Activated naive CD4-positive, alpha-beta T cell treated with anti-CD3 and anti-CD28 coated beads, Interleukin-2, amount 50 U/mL, for 24 hours (primary cell): ENCODE data around the gene JAKMIP1.
A peak's percentile ranks its signal among the peaks of the same experiment; 100 is the strongest.

Experiments used
- H3K27ac Mint-ChIP-seq: one replicate; pipeline ENCODE4 v1.8.0; 2021; ENCODE audit warnings: mild to moderate bottlenecking, mixed read lengths
- H3K27me3 Mint-ChIP-seq: one replicate; pipeline ENCODE4 v1.8.0; 2021; ENCODE audit warnings: mixed read lengths
- H3K36me3 Mint-ChIP-seq: one replicate; pipeline ENCODE4 v1.8.0; 2021; ENCODE audit warnings: mixed read lengths
- H3K4me1 Mint-ChIP-seq: one replicate; pipeline ENCODE4 v1.8.0; 2021; ENCODE audit warnings: mixed read lengths
- H3K4me3 Mint-ChIP-seq: one replicate; pipeline ENCODE4 v1.8.0; 2021; ENCODE audit warnings: mild to moderate bottlenecking, mixed read lengths
- H3K9me3 Mint-ChIP-seq: one replicate; pipeline ENCODE4 v1.8.0; 2021; ENCODE audit warnings: mixed read lengths

Gene JAKMIP1

GRCh38 chr4:6074758-6075157 is 125.6 kb downstream of the JAKMIP1 start:
- Mint-ChIP-seq H3K27ac (no peak overlapping the region), H3K36me3 (no peaks in the 10 kb centered on the region), H3K9me3 (no peaks in the 10 kb centered on the region), H3K4me3 (no peak overlapping the region), H3K4me1 (no peaks in the 10 kb centered on the region), H3K27me3 (peaks cover 1% of the 10 kb centered on the region)

- peaks cover 1% of the 10 kb centered on the region for H3K27me3 Mint-ChIP-seq
- H3K4me3 Mint-ChIP-seq, result no peak overlapping the region
- no peaks in the 10 kb centered on the region for H3K9me3 Mint-ChIP-seq
- no peaks in the 10 kb centered on the region for H3K4me1 Mint-ChIP-seq
- no peak overlapping the region for H3K27ac Mint-ChIP-seq
- no peaks in the 10 kb centered on the region for H3K36me3 Mint-ChIP-seq
Measured at GRCh38 chr4:6071959-6072720, 128.2 kb downstream of the JAKMIP1 start.

- no peak overlapping the region for H3K4me3 Mint-ChIP-seq
- H3K27ac Mint-ChIP-seq, result no peak overlapping the region
- no peaks in the 10 kb centered on the region for H3K4me1 Mint-ChIP-seq
- no peaks in the 10 kb centered on the region for H3K9me3 Mint-ChIP-seq
- no peaks in the 10 kb centered on the region for H3K36me3 Mint-ChIP-seq
- peaks cover 1% of the 10 kb centered on the region for H3K27me3 Mint-ChIP-seq
Measured at GRCh38 chr4:6071191-6071958, 129.0 kb downstream of the JAKMIP1 start.

GRCh38 chr4:6069845-6070709 is 130.3 kb downstream of the JAKMIP1 start:
- Mint-ChIP-seq H3K9me3 (no peaks in the 10 kb centered on the region), H3K27me3 (peaks cover 1% of the 10 kb centered on the region), H3K4me1 (no peaks in the 10 kb centered on the region), H3K27ac (no peak overlapping the region), H3K36me3 (no peaks in the 10 kb centered on the region), H3K4me3 (no peak overlapping the region)

GRCh38 chr4:6068986-6069385 is 131.4 kb downstream of the JAKMIP1 start:
- Mint-ChIP-seq H3K36me3 (no peaks in the 10 kb centered on the region), H3K27me3 (peaks cover 1% of the 10 kb centered on the region), H3K9me3 (no peaks in the 10 kb centered on the region), H3K27ac (no peak overlapping the region), H3K4me3 (no peak overlapping the region), H3K4me1 (no peaks in the 10 kb centered on the region)

GRCh38 chr4:6065934-6066590 is 134.3 kb downstream of the JAKMIP1 start:
- H3K4me3 Mint-ChIP-seq, result no peak overlapping the region

GRCh38 chr4:6065166-6065565 is 135.2 kb downstream of the JAKMIP1 start:
- Mint-ChIP-seq H3K9me3 (no peaks in the 10 kb centered on the region), H3K4me1 (no peaks in the 10 kb centered on the region), H3K4me3 (no peak overlapping the region), H3K27ac (no peak overlapping the region), H3K27me3 (no peaks in the 10 kb centered on the region), H3K36me3 (no peaks in the 10 kb centered on the region)

More at GRCh38 chr4:6065934-6066590, 134.3 kb downstream of the JAKMIP1 start:
- no peaks in the 10 kb centered on the region for H3K4me1 Mint-ChIP-seq
- H3K9me3 Mint-ChIP-seq, result no peaks in the 10 kb centered on the region
- H3K27ac Mint-ChIP-seq, result no peak overlapping the region
- no peaks in the 10 kb centered on the region for H3K36me3 Mint-ChIP-seq
- no peaks in the 10 kb centered on the region for H3K27me3 Mint-ChIP-seq

GRCh38 chr4:6064383-6064782 is 136.0 kb downstream of the JAKMIP1 start:
- no peaks in the 10 kb centered on the region for H3K4me1 Mint-ChIP-seq
- H3K36me3 Mint-ChIP-seq, result no peaks in the 10 kb centered on the region

GRCh38 chr4:6063684-6064083 is 136.7 kb downstream of the JAKMIP1 start:
- H3K4me1 Mint-ChIP-seq, result no peaks in the 10 kb centered on the region
- H3K9me3 Mint-ChIP-seq, result no peaks in the 10 kb centered on the region
- no peaks in the 10 kb centered on the region for H3K36me3 Mint-ChIP-seq
- H3K27me3 Mint-ChIP-seq, result no peaks in the 10 kb centered on the region
- peak overlapping the region; percentile 19 for H3K27ac Mint-ChIP-seq
- H3K4me3 Mint-ChIP-seq, result no peak overlapping the region

More at GRCh38 chr4:6064383-6064782, 136.0 kb downstream of the JAKMIP1 start:
- Mint-ChIP-seq H3K9me3 (no peaks in the 10 kb centered on the region), H3K27ac (no peak overlapping the region), H3K27me3 (no peaks in the 10 kb centered on the region), H3K4me3 (no peak overlapping the region)

GRCh38 chr4:6062133-6062532 is 138.2 kb downstream of the JAKMIP1 start:
- no peak overlapping the region for H3K27ac Mint-ChIP-seq
- no peak overlapping the region for H3K4me3 Mint-ChIP-seq
- H3K9me3 Mint-ChIP-seq, result no peaks in the 10 kb centered on the region
- H3K36me3 Mint-ChIP-seq, result peaks cover 2% of the 10 kb centered on the region
- no peaks in the 10 kb centered on the region for H3K27me3 Mint-ChIP-seq
- no peaks in the 10 kb centered on the region for H3K4me1 Mint-ChIP-seq

GRCh38 chr4:6059375-6059805 is 141.0 kb downstream of the JAKMIP1 start:
- H3K4me1 Mint-ChIP-seq, result no peaks in the 10 kb centered on the region

GRCh38 chr4:6058531-6059374 is 141.6 kb downstream of the JAKMIP1 start:
- no peaks in the 10 kb centered on the region for H3K27me3 Mint-ChIP-seq
- H3K9me3 Mint-ChIP-seq, result no peaks in the 10 kb centered on the region
- no peaks in the 10 kb centered on the region for H3K4me1 Mint-ChIP-seq
- no peak overlapping the region for H3K4me3 Mint-ChIP-seq
- peaks cover 3% of the 10 kb centered on the region for H3K36me3 Mint-ChIP-seq
- no peak overlapping the region for H3K27ac Mint-ChIP-seq

More at GRCh38 chr4:6059375-6059805, 141.0 kb downstream of the JAKMIP1 start:
- Mint-ChIP-seq H3K4me3 (no peak overlapping the region), H3K9me3 (no peaks in the 10 kb centered on the region), H3K27me3 (no peaks in the 10 kb centered on the region), H3K27ac (no peak overlapping the region), H3K36me3 (peaks cover 3% of the 10 kb centered on the region)

GRCh38 chr4:6056976-6057766 is 143.2 kb downstream of the JAKMIP1 start:
- Mint-ChIP-seq H3K4me1 (no peaks in the 10 kb centered on the region), H3K4me3 (no peak overlapping the region), H3K27me3 (no peaks in the 10 kb centered on the region), H3K9me3 (no peaks in the 10 kb centered on the region), H3K27ac (no peak overlapping the region), H3K36me3 (peaks cover 3% of the 10 kb centered on the region)

- H3K27ac Mint-ChIP-seq, result no peak overlapping the region
- peaks cover 3% of the 10 kb centered on the region for H3K36me3 Mint-ChIP-seq
- H3K27me3 Mint-ChIP-seq, result no peaks in the 10 kb centered on the region
- no peaks in the 10 kb centered on the region for H3K9me3 Mint-ChIP-seq
- no peaks in the 10 kb centered on the region for H3K4me1 Mint-ChIP-seq
- H3K4me3 Mint-ChIP-seq, result no peak overlapping the region
Measured at GRCh38 chr4:6055436-6055835, 144.9 kb downstream of the JAKMIP1 start.
